Fibroblast of skin of scalp (primary cell): ENCODE data around the gene RGS17.

ENCODE experiments used
- DNase-seq: peaks from one replicate; pipeline ENCODE4 v3.0.0-alpha.2; 2013

The RGS17 gene

GRCh38 chr6:153083869-153084268 lies 47.2 kb downstream of the RGS17 start:
- DNase-seq, result no peak

GRCh38 chr6:153081914-153082313 lies 49.2 kb downstream of the RGS17 start:
- no peak for DNase-seq

- DNase-seq, result no peak
Observed at GRCh38 chr6:153076431-153076830, 54.7 kb downstream of the RGS17 start.

GRCh38 chr6:153074761-153075160 lies 56.3 kb downstream of the RGS17 start:
- DNase-seq, result no peak

- DNase-seq, result no peak
Observed at GRCh38 chr6:153073841-153074240, 57.2 kb downstream of the RGS17 start.

GRCh38 chr6:153070756-153071155 lies 60.3 kb downstream of the RGS17 start:
- DNase-seq, result no peak

- DNase-seq, result no peak
Observed at GRCh38 chr6:153069897-153070296, 61.2 kb downstream of the RGS17 start.

GRCh38 chr6:153065222-153065621 lies 65.9 kb downstream of the RGS17 start:
- no peak for DNase-seq

- DNase-seq, result no peak
Observed at GRCh38 chr6:153063936-153064335, 67.1 kb downstream of the RGS17 start.

- no peak for DNase-seq
Observed at GRCh38 chr6:153062516-153062915, 68.6 kb downstream of the RGS17 start.

- no peak for DNase-seq
Observed at GRCh38 chr6:153059757-153060156, 71.3 kb downstream of the RGS17 start.

GRCh38 chr6:153059311-153059710 lies 71.8 kb downstream of the RGS17 start:
- DNase-seq, result no peak

GRCh38 chr6:153058909-153059308 lies 72.2 kb downstream of the RGS17 start:
- no peak for DNase-seq

- DNase-seq, result no peak
Observed at GRCh38 chr6:153058291-153058690, 72.8 kb downstream of the RGS17 start.

GRCh38 chr6:153056308-153056707 lies 74.8 kb downstream of the RGS17 start:
- DNase-seq, result no peak

GRCh38 chr6:153051801-153052200 lies 79.3 kb downstream of the RGS17 start:
- no peak for DNase-seq

GRCh38 chr6:153048631-153049030 lies 82.5 kb downstream of the RGS17 start:
- no peak for DNase-seq

- no peak for DNase-seq
Observed at GRCh38 chr6:153047386-153047785, 83.7 kb downstream of the RGS17 start.

GRCh38 chr6:153045271-153045670 lies 85.8 kb downstream of the RGS17 start:
- no peak for DNase-seq

GRCh38 chr6:153044295-153044694 lies 86.8 kb downstream of the RGS17 start:
- DNase-seq, result no peak

- no peak for DNase-seq
Observed at GRCh38 chr6:153043719-153044118, 87.4 kb downstream of the RGS17 start.

GRCh38 chr6:153038378-153039057 lies 92.6 kb downstream of the RGS17 start:
- no peak for DNase-seq

- no peak for DNase-seq
Observed at GRCh38 chr6:153034139-153034538, 96.9 kb downstream of the RGS17 start.

GRCh38 chr6:153032255-153032882 lies 98.7 kb downstream of the RGS17 start:
- DNase-seq, result peak; percentile 64
